Uterus (tissue), 4 donors: ENCODE measurements around the gene SLCO3A1. TPM values are rescaled to one million over a fixed set of nuclear protein-coding genes. Genes with fewer than 3 reads are reported as not detected.

Experiments used
- DNase-seq, 2 donors: peaks; one replicate each; pipeline ENCODE4 v3.0.0-alpha.2; 2019 to 2020
- H3K27ac ChIP-seq, 2 donors: fragments of 200-600 bp; sonication (generic); 1 replicate in 1 of 2; 2 replicates in 1 of 2; pipeline ENCODE4 v1.5.1; 2016 to 2018
- H3K27me3 ChIP-seq, 2 donors: fragments of 200-600 bp; sonication (generic); one replicate each; pipeline ENCODE4 v1.5.1; 2018 to 2019; ENCODE audit warnings: control low read depth in 1 of 2
- H3K36me3 ChIP-seq, 2 donors: fragments of 200-600 bp; sonication (generic); one replicate each; pipeline ENCODE4 v1.5.1; 2019; ENCODE audit warnings: control low read depth in 1 of 2
- H3K4me1 ChIP-seq, 2 donors: fragments of 200-600 bp; sonication (generic); one replicate each; pipeline ENCODE4 v1.5.1; 2018 to 2019; ENCODE audit warnings: control low read depth in 1 of 2
- H3K4me3 ChIP-seq, 2 donors: fragments of 200-600 bp; sonication (generic); 1 replicate in 1 of 2; 2 replicates in 1 of 2; pipeline ENCODE4 v1.5.1; 2018 to 2019; ENCODE audit warnings: mild to moderate bottlenecking in 1 of 2
- H3K9me3 ChIP-seq, 2 donors: fragments of 200-600 bp; sonication (generic); one replicate each; pipeline ENCODE4 v1.5.1; 2019; ENCODE audit warnings: control low read depth in 1 of 2
- CTCF ChIP-seq, 4 experiments: fragments of 200-600 bp in 2 of 4; fragments of 450-650 bp in 2 of 4; sonication (generic) in 2 of 4; IDR thresholded peaks; one replicate each; pipeline ENCODE4 v1.5.1; 2016 to 2019; ENCODE audit warnings: antibody characterized with exemption in 4 of 4, mild to moderate bottlenecking in 2 of 4, moderate library complexity in 1 of 4
- POLR2A ChIP-seq, 2 donors: fragments of 450-650 bp; IDR thresholded peaks; one replicate each; pipeline ENCODE4 v1.6.1; 2016; ENCODE audit warnings: antibody characterized with exemption in 2 of 2, mild to moderate bottlenecking in 1 of 2, moderate library complexity in 1 of 2
- intact Hi-C: fragments of 100-400 bp; cut with DNase I; formaldehyde crosslinking; loops from one replicate; pipeline ENCODE4 v1.15.1; 2023; ENCODE audit warnings: low total_unique reads
- total RNA-seq, 4 donors: library from RNA; depleted of rRNA in 3 of 4; stranded (reverse); fragments of >200 nt in 3 of 4; gene quantifications; one replicate each; pipeline versions ENCODE4 v1.1.0 to v1.2.4, GENCODE V29; 2014 to 2023
- donor health status: DM: yes; HTN: yes; CAD: no.

SLCO3A1 gene
- total RNA-seq, 4 donors from 2014 or later = 4.4 to 26.1 (median 9.5) TPM

GRCh38 chr15:91911844-91912243 is 58.3 kb downstream of the SLCO3A1 start:
- no peaks in the 10 kb centered on the region for H3K4me1 ChIP-seq
- no peaks in the 10 kb centered on the region for H3K36me3 ChIP-seq
- intact Hi-C loops = no loop called here
- TF ChIP-seq POLR2A (IDR thresholded peaks at IDR 0.05) (no peak), CTCF (IDR thresholded peaks at IDR 0.05) (no peak)
- H3K4me3 ChIP-seq = no peak overlapping the region
- DNase-seq = no peak
- H3K27me3 ChIP-seq = no peaks in the 10 kb centered on the region
- no peaks in the 10 kb centered on the region for H3K9me3 ChIP-seq
- no peak overlapping the region for H3K27ac ChIP-seq

GRCh38 chr15:91912336-91912735 is 58.8 kb downstream of the SLCO3A1 start:
- no peaks in the 10 kb centered on the region for H3K9me3 ChIP-seq
- intact Hi-C loops = no loop called here

GRCh38 chr15:91913560-91913959 is 60.1 kb downstream of the SLCO3A1 start:
- H3K4me1 ChIP-seq = no peaks in the 10 kb centered on the region
- H3K27ac ChIP-seq = no peak overlapping the region
- H3K9me3 ChIP-seq = no peaks in the 10 kb centered on the region
- no peak for DNase-seq
- H3K36me3 ChIP-seq = no peaks in the 10 kb centered on the region
- no peaks in the 10 kb centered on the region for H3K27me3 ChIP-seq
- TF ChIP-seq POLR2A (IDR thresholded peaks at IDR 0.05) (no peak), CTCF (IDR thresholded peaks at IDR 0.05) (no peak)
- H3K4me3 ChIP-seq = no peak overlapping the region
- intact Hi-C loops = no loop called here

More at GRCh38 chr15:91912336-91912735, 58.8 kb downstream of the SLCO3A1 start:
- no peaks in the 10 kb centered on the region for H3K27me3 ChIP-seq
- TF ChIP-seq CTCF (IDR thresholded peaks at IDR 0.05) = no peak
- no peak for TF ChIP-seq POLR2A (IDR thresholded peaks at IDR 0.05)
- H3K4me1 ChIP-seq = no peaks in the 10 kb centered on the region
- no peak overlapping the region for H3K4me3 ChIP-seq
- DNase-seq = no peak
- no peak overlapping the region for H3K27ac ChIP-seq
- no peaks in the 10 kb centered on the region for H3K36me3 ChIP-seq

GRCh38 chr15:91915576-91915975 is 62.1 kb downstream of the SLCO3A1 start:
- Histone ChIP-seq H3K4me1 (no peaks in the 10 kb centered on the region), H3K36me3 (no peaks in the 10 kb centered on the region), H3K4me3 (no peak overlapping the region), H3K27ac (no peak overlapping the region), H3K9me3 (no peaks in the 10 kb centered on the region), H3K27me3 (no peaks in the 10 kb centered on the region)
- intact Hi-C loops = no loop called here
- DNase-seq = no peak
- TF ChIP-seq POLR2A (IDR thresholded peaks at IDR 0.05) (no peak), CTCF (IDR thresholded peaks at IDR 0.05) (no peak)

- intact Hi-C loops = no loop called here
- H3K27ac ChIP-seq = no peak overlapping the region
- no peaks in the 10 kb centered on the region for H3K36me3 ChIP-seq
- H3K9me3 ChIP-seq = no peaks in the 10 kb centered on the region
- TF ChIP-seq POLR2A (IDR thresholded peaks at IDR 0.05) (no peak), CTCF (IDR thresholded peaks at IDR 0.05) (no peak)
- H3K4me3 ChIP-seq = no peak overlapping the region
- H3K27me3 ChIP-seq = no peaks in the 10 kb centered on the region
- no peaks in the 10 kb centered on the region for H3K4me1 ChIP-seq
- no peak for DNase-seq
These were observed 62.5 kb downstream of the SLCO3A1 start for GRCh38 chr15:91916051-91916450.
